ENCODE results near the gene RAB6B.
A peak's percentile ranks its signal among the peaks of the same experiment; 100 is the strongest.

The RAB6B gene

GRCh38 chr3:133895208-133896001, at the start of gene RAB6B:
Gene RAB6B, minus strand, starts transcription at chr3:133895882. Its CDS starts 416 bp downstream, at chr3:133895466.
- DNase-seq: peak; percentile 63

- DNase-seq: peak; percentile 14
Measured at GRCh38 chr3:133944641-133945380, 49.1 kb upstream of the RAB6B start.

GRCh38 chr3:133944181-133944580, 48.5 kb upstream of the RAB6B start:
- DNase-seq: no peak

- DNase-seq: no peak
Measured at GRCh38 chr3:133943639-133944141, 48.0 kb upstream of the RAB6B start.

- no peak for DNase-seq
Measured at GRCh38 chr3:133943031-133943535, 47.4 kb upstream of the RAB6B start.

GRCh38 chr3:133941415-133941821, 45.7 kb upstream of the RAB6B start:
- DNase-seq: no peak

- DNase-seq: no peak
Measured at GRCh38 chr3:133940536-133940935, 44.9 kb upstream of the RAB6B start.

- DNase-seq: no peak
Measured at GRCh38 chr3:133939463-133939835, 43.8 kb upstream of the RAB6B start.

GRCh38 chr3:133938770-133939462, 43.2 kb upstream of the RAB6B start:
- DNase-seq: no peak

GRCh38 chr3:133937756-133938601, 42.3 kb upstream of the RAB6B start:
- no peak for DNase-seq

- no peak for DNase-seq
Measured at GRCh38 chr3:133937061-133937686, 41.5 kb upstream of the RAB6B start.

- no peak for DNase-seq
Measured at GRCh38 chr3:133935843-133936769, 40.4 kb upstream of the RAB6B start.

- no peak for DNase-seq
Measured at GRCh38 chr3:133934996-133935842, 39.5 kb upstream of the RAB6B start.

- DNase-seq: no peak
Measured at GRCh38 chr3:133934073-133934970, 38.6 kb upstream of the RAB6B start.

GRCh38 chr3:133933097-133934024, 37.7 kb upstream of the RAB6B start:
- DNase-seq: no peak

GRCh38 chr3:133932009-133932408, 36.3 kb upstream of the RAB6B start:
- DNase-seq: no peak

GRCh38 chr3:133931084-133931483, 35.4 kb upstream of the RAB6B start:
- no peak for DNase-seq
